GM18867 (cell line): ENCODE data around the gene DEFB121.
"Not testable (repeated sequence)": the region's sequence is repeated elsewhere in the genome, so short reads cannot be mapped to it uniquely, and the experiment has no call there.

Source experiments
- ATAC-seq: cut with Tn5 transposase; IDR thresholded peaks from one replicate; pipeline ENCODE4 v1.9.1; 2021; ENCODE audit warnings: mild to moderate bottlenecking, moderate library complexity; ENCODE audit not compliant: unreplicated experiment

DEFB121 gene, protein sequence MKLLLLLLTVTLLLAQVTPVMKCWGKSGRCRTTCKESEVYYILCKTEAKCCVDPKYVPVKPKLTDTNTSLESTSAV

DNA sequence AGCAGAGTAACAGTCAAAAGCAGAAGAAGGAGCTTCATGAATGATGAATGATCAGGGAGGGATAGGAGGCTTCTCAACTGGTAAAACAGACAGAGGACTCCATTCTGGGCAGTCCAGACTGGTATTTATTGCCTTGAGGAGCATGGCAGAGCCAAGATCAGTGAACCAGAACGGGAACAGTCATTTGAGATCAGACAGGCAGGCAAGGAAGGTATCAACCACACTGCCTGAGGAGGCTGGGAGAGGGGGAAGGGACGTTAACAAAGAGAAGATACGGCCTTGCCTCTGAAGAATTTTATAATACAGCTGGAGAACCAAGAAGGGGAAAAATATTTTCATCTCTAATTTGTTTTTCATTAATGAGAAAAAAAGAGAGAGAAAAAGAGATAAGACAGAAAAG lies at the start of gene DEFB121:
Gene DEFB121, minus strand, starts transcription at position 101 of the 400 bp plus-strand sequence. Its CDS starts 63 bp downstream, at position 38.
- no peak for ATAC-seq

DNA sequence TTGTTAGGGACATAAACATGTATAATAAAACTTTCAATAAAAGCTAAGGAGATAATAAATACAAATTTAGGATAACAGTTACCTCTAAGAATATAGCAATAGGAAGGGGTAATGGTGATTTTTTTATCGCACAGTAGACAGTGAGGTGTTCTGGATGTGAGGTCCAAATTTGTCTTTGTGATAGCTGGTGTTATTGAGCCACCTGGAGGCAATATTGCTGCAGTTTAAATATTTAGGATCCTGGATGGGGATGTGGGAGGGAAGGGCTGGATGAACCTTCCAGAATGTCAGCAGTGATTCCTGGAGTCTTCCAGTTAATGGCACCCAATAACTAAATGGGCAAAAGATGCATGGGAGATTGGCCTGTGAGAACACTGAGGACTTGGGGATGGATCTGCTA lies 48.3 kb upstream of the DEFB121 start:
- no peak for ATAC-seq

DNA sequence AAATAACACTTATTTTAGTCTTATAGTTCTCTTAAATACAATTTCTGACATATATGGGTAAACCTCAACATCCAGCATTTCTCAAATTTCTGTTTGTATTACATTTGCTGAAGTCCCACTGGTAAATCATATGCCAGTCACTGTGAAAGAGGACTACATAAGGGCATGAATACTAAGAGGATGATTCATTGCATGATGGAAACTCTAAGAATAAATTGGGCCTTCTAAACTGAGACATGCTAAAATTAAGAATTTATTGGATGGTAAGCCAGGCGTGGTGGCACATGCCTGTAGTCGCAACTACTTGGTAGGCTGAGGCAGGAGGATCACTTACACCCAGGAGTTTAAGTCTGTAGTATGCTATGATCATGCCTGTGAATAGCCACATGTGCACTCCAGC lies 46.6 kb upstream of the DEFB121 start:
- ATAC-seq: no peak

DNA sequence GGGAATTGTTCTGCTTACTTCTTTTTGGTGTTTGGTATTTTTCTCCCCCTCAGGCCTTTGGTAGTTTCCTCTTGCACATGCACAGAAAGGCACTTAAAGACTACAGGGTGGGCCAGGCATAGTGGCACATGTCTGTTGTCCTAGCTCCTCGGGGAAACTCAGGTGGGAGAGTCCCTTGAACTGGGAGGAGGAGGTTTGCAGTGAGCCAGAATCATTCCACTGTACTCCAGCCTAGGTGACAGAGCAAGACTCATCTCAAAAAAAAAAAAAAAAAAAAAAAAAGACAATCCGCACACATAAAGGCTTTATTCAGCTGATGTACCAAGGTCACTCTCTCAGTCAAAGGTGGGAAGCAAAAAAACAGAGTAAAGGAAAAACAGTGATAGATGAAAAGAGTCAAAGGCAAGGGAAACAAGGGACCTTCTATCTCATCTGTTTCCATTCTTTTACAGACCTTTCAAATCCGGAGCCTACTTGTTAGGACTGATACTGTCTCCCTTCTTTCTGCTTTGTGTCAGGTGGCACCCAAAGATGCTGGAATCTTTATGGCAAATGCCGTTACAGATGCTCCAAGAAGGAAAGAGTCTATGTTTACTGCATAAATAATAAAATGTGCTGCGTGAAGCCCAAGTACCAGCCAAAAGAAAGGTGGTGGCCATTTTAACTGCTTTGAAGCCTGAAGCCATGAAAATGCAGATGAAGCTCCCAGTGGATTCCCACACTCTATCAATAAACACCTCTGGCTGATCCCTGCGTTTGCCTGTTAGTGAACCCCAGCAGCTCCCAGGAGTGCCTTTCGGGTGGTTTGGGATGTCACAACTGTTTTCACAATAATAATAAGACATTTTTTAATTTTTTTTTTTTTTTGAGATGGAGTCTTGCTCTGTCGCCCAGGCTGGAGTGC lies 43.7 kb upstream of the DEFB121 start:
- ATAC-seq: no peak

DNA sequence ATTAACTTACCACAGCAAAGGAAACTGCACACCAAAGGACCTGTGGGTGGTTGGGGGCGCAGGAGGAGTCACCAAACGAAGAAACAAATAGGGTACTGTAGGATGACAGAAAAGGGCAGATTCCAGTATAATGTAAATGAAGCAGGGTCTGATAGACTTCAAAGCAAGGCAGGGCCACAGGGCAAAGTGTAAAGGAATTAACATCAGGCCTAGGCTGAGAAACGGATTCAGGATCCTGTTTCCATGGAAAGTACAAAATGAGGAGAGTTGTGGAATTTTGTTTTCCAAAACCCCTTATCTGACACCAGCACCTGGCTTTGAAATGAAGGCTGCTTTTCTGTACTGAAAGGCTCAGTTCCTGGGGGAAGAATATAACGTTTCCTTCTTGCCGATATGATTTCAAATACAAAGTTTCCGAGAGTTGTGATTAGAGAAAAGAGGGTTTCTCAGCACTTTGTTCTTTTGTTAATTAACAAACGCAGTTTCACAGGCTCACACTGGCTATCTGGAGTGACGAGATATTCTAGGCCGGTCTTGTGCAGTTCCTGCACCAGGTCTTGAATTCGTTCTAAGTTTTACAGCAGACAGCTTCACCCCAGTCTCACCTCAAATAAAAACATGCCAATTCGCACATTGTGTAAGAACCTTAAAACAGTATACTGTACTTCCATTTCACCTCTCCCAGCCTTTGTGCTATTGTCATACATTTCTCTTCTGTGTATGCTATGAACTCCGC lies 40.2 kb upstream of the DEFB121 start:
- no peak for ATAC-seq

DNA sequence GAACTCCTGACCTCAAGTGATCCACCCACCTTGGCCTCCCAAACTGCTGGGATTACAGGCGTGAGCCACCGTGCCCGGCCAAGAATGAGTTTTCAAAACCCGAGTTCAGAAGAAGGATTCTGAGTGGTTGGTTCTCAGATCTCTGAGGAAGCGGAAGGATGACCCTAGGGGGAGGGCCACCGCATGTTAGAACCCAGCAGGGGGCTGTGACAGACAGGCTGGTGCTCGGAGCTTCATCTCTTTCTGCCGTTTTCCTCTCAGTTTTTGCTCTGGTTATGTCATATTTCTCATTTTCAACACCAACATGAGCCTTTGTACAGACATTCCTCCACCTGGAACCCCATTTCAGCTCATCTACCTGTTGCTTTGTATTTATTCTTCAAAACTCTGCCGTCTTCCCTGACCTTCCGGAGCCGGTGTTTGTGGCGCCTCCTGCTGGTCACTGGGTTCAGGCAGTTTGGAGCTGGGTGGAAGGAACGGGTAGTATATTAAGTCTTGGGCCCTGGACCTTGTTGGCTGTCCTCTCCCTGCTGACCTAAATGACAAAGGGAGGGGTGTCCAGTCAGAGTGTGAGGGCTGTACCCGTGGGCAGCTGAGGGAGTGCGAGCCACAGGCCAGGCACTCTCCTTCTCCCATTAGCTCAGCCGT lies 34.1 kb upstream of the DEFB121 start, which contains the start of gene DEFB123:
Gene DEFB123, plus strand, starts transcription at position 621 of the 648 bp plus-strand sequence. CDS start 67 bp downstream, outside the sequence.
- ATAC-seq: no peak

DNA sequence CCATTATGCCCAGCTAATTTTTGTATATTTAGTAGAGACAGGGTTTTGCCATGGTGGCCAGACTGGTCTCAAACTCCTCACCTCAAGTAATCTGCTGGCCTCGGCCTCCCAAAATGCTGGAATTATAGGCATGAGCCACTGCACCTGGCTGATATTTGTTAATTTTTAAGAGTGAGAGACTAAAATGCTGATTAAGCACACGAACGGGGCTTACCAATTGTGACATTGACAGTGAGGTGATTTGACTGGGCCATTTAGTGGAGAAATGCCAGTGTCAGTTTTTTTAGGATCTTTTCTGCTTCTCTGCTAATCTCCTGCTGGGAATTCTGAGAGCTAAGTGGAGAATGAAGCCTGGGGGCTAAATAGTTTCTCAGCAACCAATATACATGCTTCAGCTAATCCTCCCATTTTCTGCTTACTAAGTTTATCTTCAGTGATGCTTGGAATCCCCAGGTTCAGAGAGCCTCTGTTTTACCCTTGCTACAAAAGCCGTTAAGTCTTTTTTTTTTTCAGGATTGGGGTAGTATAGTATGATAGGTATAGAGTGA lies 24.6 kb upstream of the DEFB121 start:
- ATAC-seq: no peak

DNA sequence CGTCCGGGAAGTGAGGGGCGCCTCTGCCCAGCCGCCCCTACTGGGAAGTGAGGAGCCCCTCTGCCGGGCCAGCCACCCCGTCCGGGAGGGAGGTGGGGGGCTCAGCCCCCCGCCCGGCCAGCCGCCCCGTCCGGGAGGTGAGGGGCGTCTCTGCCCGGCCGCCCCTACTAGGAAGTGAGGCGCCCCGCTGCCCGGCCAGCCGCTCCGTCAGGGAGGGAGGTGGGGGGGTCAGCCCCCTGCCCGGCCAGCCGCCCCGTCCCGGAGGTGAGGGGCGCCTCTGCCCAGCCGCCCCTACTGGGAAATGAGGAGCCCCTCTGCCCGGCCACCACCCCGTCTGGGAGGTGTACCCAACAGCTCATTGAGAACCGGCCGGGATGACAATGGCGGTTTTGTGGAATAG lies 21.6 kb upstream of the DEFB121 start:
- not testable (repeated sequence) for ATAC-seq

DNA sequence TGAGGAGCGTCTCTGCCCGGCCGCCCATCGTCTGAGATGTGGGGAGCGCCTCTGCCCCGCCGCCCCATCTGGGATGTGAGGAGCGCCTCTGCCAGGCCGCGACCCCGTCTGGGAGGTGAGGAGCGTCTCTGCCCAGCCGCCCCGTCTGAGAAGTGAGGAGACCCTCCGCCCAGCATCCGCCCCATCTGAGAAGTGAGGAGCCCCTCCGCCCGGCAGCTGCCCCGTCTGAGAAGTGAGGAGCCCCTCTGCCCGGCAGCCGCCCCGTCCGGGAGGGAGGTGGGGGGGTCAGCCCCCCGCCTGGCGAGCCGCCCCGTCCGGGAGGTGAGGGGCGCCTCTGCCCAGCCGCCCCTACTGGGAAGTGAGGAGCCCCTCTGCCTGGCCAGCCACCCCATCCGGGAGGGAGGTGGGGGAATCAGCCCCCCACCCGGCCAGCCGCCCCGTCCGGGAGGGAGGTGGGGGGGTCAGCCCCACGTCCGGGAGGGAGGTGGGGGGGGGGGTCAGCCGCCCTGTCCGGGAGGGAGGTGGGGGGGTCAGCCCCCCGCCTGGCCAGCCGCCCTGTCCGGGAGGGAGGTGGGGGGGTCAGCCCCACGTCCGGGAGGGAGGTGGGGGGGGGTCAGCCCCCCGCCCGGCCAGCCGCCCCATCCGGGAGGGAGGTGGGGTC lies 21.0 kb upstream of the DEFB121 start:
- not testable (repeated sequence) for ATAC-seq

DNA sequence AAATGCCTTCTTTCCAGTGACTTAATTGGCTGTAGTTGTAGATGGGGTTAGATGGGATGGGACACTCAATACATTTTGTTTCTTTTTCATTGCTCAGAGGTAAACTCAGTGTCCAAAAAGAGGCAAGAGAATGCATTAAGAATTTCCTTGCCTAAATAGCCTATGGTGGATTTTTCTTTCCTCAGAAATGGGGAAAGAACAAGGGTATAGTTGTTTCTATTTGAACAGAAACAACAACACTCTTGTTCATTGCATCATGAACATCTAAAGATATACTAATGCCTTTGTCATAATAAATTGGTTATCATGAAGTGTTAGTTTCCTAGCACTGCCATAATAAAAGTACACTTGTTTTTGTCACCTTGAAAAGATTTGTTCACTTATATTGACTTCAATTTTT lies 19.8 kb upstream of the DEFB121 start:
- ATAC-seq: no peak

DNA sequence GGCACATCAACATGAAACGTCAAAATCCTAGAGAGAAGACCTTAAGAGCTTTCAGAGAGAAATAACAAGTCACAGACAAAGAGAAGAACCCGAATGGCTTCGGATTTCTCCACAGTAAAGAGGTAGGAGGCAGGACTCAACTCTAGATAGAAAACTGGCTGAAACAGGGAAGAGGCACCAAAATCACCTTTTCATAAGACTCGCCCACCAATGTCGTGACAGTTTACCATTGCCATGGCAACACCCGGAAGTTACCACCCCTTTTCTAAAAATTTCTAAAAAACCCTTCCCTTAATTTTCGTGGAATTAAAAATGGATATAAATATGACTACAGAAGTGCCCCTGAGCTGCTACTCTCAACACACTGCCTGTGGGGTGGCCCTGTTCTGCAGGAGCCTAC lies 12.3 kb upstream of the DEFB121 start:
- no peak for ATAC-seq

DNA sequence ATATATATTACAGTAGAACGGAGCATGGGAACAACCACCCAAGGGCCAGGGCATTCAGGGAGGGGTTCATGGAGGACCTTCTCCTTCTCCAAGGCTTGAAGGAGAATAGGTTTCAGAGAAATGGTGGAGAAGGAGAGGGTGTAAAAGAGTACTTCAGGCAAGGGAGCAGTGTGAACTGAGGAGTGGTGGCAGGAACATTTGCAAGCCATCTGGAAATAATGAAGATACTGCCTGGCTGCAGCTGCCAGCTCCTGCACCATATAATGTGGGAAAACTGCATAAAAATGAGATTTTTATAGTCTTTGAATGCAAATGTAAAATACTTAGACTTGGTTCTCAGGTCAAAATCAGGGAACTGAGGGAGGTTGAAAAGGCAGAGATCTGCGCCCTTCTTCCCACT lies 9.6 kb upstream of the DEFB121 start:
- no peak for ATAC-seq

DNA sequence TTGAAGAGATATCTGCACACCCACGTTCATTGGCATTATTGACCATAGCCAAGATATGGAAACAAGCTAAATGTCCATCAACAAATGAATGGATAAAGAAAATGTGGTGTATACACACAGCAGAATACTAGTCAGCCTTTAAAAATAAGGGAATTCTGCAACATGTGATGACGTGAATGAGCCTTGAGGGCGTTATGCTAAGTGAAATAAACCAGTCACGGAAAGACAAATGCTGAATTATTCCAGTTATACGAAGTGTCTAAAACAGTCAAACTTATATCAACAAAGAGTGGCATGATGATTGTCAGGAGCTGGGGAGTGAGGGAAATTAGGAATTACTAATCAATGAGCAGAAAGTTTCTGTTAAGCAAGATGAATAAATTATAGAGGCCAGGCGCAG lies 8.4 kb upstream of the DEFB121 start:
- ATAC-seq: no peak

DNA sequence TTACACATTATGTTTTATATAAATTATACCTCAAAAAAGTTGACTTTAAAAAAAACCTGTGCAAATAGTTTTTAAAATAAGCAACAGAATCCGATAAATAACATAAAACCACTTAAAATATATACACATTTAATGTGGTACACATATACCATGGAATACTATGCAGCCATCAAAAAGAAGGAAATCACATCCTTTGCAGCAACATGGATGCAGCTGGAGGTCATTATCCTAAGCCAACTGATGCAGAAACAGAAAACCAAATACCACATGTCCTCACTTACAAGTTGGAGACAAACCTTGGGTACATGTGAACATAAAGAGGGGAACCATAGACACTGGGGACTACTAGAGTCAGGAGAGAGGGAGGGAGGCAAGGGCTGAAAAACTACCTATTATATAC lies 4.0 kb upstream of the DEFB121 start:
- no peak for ATAC-seq

DNA sequence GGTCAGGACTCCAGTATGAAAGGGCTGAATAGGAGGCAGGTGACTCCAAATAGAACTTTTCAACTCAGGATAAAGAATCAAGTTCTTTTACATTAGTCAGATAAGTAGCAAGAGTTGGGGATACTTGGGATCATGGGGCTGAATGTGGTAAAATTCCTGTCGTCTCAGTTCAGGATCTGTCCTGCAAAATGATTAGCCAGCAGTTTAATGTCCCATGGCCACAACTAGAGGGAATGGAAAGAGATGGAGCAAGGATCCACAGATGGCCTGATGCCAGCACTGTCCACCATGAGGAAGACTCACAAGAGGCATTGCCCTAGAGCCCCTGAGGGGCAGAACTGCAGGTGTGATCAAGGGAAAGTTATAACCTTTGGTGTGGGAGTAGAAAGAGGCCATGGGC lies 2.1 kb downstream of the DEFB121 start:
- no peak for ATAC-seq

DNA sequence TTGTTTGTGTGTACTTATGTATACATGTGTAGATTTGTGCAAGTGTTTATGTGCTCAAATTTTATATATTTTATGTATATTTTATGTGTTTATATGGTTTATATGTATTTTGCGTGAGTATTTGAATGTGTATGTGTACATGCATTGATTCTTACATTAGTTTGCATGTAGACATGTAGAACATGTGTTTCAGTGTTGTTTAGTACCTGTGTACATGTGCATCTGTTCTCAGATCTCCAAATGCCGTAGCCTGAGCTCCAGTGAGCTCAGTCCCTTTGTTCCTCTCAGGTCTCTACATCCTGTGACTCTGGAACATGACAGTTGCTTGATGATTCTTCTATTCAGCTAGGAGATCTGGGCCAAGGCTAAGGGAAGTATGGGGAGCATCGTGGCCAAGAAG lies 11.1 kb downstream of the DEFB121 start:
- no peak for ATAC-seq

DNA sequence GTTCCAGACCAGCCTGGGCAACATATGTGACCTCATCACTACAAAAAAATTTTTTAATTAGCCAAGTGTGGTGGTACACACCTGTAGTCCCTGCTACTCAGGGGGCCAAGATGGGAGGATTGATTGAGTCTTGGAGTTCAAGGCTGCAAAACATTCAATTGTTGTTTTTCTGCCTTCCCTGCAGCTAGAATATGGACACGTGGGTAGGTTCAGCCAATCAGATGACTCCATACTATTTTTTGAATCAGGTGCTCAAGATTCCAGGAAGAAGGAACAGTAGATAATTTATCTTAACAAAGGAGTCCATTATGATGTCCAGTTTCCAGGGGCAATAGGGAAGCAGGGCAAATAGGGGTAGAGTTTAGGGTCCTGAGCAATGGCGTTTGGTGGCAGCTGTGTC lies 13.2 kb downstream of the DEFB121 start:
- ATAC-seq: no peak

DNA sequence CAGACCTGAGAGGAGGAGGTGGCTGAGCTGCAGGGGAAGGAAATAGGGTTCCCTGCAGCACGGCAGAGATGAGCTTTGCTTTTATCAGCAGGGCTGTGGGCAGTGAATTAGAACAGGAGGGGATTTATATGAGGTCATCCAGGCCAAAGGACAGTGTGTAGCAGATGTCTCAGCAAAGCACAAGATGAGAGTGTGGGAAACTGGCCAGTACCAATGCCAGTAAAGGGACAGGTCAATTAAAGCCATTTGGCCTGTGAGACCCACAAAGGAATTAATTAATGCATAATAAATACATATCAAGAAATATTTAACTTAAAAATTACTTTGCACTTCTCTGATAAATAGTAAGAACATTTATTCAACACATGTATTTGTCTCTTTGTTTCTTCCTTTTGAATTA lies 15.5 kb downstream of the DEFB121 start, which contains the start of gene DEFB119:
Gene DEFB119, minus strand, starts transcription at position 101 of the 400 bp plus-strand sequence. CDS start 107 bp downstream, outside the sequence.
- no peak for ATAC-seq

DNA sequence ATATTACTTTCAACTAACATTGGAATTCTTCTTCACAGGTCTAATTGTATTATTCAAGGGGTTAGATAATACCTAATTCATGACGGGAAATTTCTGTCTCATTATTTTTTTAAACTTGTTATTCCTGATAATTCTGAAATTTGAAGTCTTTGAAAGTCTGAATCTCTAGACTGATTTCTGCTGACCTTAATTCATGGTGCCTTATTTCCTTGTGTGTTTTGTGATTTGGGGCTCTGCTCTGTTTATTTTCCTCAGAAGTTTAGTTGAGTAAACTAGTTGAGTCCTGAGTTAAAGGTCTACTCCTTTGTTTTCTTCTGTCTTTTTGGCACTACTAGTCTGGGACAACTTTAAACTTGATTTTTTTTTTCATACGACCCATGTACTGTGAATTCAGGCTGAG lies 31.7 kb downstream of the DEFB121 start:
- no peak for ATAC-seq

DNA sequence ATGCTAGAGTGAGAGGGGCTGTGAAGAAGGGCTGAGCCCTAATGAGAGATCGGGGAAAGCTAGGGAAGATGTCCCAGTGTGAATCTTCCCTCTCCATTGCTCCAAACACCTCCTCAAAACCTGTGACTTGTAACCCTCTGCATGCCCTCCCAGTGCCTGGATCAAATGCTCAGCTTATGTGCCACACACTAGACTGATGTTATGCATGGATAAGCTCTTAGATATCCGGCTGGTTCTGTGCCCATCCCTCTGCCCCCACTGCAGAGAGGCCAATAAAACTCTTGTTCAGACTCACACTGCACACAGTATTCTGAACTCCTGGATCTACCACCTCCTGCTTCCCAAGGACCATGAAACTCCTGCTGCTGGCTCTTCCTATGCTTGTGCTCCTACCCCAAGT lies 37.7 kb downstream of the DEFB121 start, which contains the start of gene DEFB118:
Gene DEFB118, plus strand, starts transcription at position 301 of the 400 bp plus-strand sequence. Its CDS starts 50 bp downstream, at position 351.
- ATAC-seq: no peak
